Endodermal cell (in vitro differentiated cells): ENCODE measurements around the gene LRMDA. TPM values are rescaled to one million over a fixed set of nuclear protein-coding genes. Genes with fewer than 3 reads are reported as not detected.

Experiments used
- DNase-seq: peaks from one replicate; pipeline ENCODE4 v3.0.0-alpha.2; 2017
- H3K27ac ChIP-seq: 2 replicates; pipeline ENCODE4 v1.5.1; 2013; ENCODE audit warnings: mild to moderate bottlenecking, low read depth, low read length, moderate library complexity
- H3K27me3 ChIP-seq: 2 replicates; pipeline ENCODE4 v1.6.1; 2013; ENCODE audit warnings: mild to moderate bottlenecking, low read length, moderate library complexity; ENCODE audit not compliant: insufficient read depth, control insufficient read depth, poor library complexity, severe bottlenecking
- H3K36me3 ChIP-seq: 2 replicates; pipeline ENCODE4 v1.7.0; 2013; ENCODE audit warnings: mild to moderate bottlenecking, low read length, moderate library complexity; ENCODE audit not compliant: control insufficient read depth, insufficient read depth
- H3K4me1 ChIP-seq: one replicate; pipeline ENCODE4 v1.7.0; 2013; ENCODE audit warnings: low read length; ENCODE audit not compliant: control insufficient read depth, insufficient read depth
- H3K4me3 ChIP-seq: 2 replicates; pipeline ENCODE4 v1.5.1; 2013; ENCODE audit warnings: mild to moderate bottlenecking, low read length, moderate library complexity
- H3K9ac ChIP-seq: 2 replicates; pipeline ENCODE4 v1.6.1; 2013; ENCODE audit warnings: mild to moderate bottlenecking, low read length, moderate library complexity; ENCODE audit not compliant: poor library complexity, severe bottlenecking; ENCODE audit errors: extremely low read depth
- H3K9me3 ChIP-seq: 2 replicates; pipeline ENCODE4 v1.6.1; 2013; ENCODE audit warnings: mild to moderate bottlenecking, low read length, moderate library complexity; ENCODE audit not compliant: control insufficient read depth
- H3K27ac Mint-ChIP-seq: 2 replicates; pipeline ENCODE4 v1.8.0; 2020; ENCODE audit warnings: mixed read lengths
- H3K27me3 Mint-ChIP-seq: 2 replicates; pipeline ENCODE4 v1.8.0; 2021; ENCODE audit warnings: mild to moderate bottlenecking, mixed read lengths; ENCODE audit not compliant: insufficient read depth
- H3K36me3 Mint-ChIP-seq: 2 replicates; pipeline ENCODE4 v1.8.0; 2020; ENCODE audit warnings: low read depth, mixed read lengths
- H3K4me1 Mint-ChIP-seq: 2 replicates; pipeline ENCODE4 v1.8.0; 2020; ENCODE audit warnings: mixed read lengths
- H3K4me3 Mint-ChIP-seq: 2 replicates; pipeline ENCODE4 v1.8.0; 2020; ENCODE audit warnings: mild to moderate bottlenecking, moderate library complexity, mixed read lengths
- H3K9me3 Mint-ChIP-seq: 2 replicates; pipeline ENCODE4 v1.8.0; 2020; ENCODE audit warnings: mild to moderate bottlenecking, mixed read lengths
- WGBS, 2 experiments: methylation state at CpG; one replicate each; pipeline versions ENCODE4 v1.1.5 to v1.1.7; 2013; ENCODE audit warnings: missing lambda C conversion rate in 2 of 2, mixed read lengths in 1 of 2; ENCODE audit not compliant: insufficient coverage in 1 of 2, insufficient read length in 1 of 2; 5-methylcytosine and 5-hydroxymethylcytosine counted together
- total RNA-seq, 2 donors: library from RNA; stranded (reverse); fragmentation: NEBNext Ultra II Directional in 1 of 2; extraction: Animal tissue kit (Norgen Biotek cat#: 25700) in 1 of 2; gene quantifications; 2 replicates in 1 of 2; 3 replicates in 1 of 2; pipeline ENCODE4 v1.2.1, GENCODE V29; 2021
- TF ChIP-seq, protein P1 (sequence below): fragments of 200-600 bp; sonication (generic); conservative IDR thresholded peaks from 2 replicates; pipeline ENCODE4 v1.5.0; 2021; ENCODE audit warnings: antibody characterized with exemption, mild to moderate bottlenecking

Gene LRMDA
- total RNA-seq, 2 donors from 2014 or later = 1.7 to 5.1 TPM

DNA sequence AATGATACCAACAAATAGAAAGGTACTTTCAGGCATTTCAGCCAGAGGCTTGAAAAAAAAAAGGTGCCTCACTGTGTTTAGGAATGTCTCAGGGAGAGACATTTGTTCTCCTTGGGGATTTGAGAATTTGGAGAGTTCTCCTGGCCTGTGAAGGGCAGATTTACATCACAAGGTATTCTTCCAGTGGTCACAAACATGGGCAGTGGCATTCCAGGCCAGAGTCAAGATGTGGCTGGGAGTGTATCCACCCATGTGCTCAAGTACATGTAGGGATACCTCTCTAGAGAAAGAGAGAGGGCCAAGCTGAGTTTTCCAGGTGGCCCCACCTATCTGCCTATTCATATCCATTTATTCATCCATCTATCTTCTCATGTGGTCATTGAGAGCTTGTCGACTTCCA, 253.8 kb downstream of the LRMDA start:
- no peaks in the 10 kb centered on the region for H3K27me3 ChIP-seq
- no peaks in the 10 kb centered on the region for H3K9me3 ChIP-seq
- WGBS, 2 experiments = 83% methylated on average over 1 of the region's 1 CpG
- no peak overlapping the region for H3K4me3 Mint-ChIP-seq
- H3K4me1 ChIP-seq = no peaks in the 10 kb centered on the region
- no peak overlapping the region for H3K27ac ChIP-seq
- H3K4me3 ChIP-seq = no peak overlapping the region
- no peak for DNase-seq
- H3K36me3 Mint-ChIP-seq = no peaks in the 10 kb centered on the region
- H3K27ac Mint-ChIP-seq = no peak overlapping the region
- H3K27me3 Mint-ChIP-seq = no peaks in the 10 kb centered on the region
- TF ChIP-seq, protein P1, sequence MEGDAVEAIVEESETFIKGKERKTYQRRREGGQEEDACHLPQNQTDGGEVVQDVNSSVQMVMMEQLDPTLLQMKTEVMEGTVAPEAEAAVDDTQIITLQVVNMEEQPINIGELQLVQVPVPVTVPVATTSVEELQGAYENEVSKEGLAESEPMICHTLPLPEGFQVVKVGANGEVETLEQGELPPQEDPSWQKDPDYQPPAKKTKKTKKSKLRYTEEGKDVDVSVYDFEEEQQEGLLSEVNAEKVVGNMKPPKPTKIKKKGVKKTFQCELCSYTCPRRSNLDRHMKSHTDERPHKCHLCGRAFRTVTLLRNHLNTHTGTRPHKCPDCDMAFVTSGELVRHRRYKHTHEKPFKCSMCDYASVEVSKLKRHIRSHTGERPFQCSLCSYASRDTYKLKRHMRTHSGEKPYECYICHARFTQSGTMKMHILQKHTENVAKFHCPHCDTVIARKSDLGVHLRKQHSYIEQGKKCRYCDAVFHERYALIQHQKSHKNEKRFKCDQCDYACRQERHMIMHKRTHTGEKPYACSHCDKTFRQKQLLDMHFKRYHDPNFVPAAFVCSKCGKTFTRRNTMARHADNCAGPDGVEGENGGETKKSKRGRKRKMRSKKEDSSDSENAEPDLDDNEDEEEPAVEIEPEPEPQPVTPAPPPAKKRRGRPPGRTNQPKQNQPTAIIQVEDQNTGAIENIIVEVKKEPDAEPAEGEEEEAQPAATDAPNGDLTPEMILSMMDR = no peak
- no peaks in the 10 kb centered on the region for H3K9me3 Mint-ChIP-seq
- H3K9ac ChIP-seq = no peak overlapping the region
- no peaks in the 10 kb centered on the region for H3K36me3 ChIP-seq
- no peaks in the 10 kb centered on the region for H3K4me1 Mint-ChIP-seq

DNA sequence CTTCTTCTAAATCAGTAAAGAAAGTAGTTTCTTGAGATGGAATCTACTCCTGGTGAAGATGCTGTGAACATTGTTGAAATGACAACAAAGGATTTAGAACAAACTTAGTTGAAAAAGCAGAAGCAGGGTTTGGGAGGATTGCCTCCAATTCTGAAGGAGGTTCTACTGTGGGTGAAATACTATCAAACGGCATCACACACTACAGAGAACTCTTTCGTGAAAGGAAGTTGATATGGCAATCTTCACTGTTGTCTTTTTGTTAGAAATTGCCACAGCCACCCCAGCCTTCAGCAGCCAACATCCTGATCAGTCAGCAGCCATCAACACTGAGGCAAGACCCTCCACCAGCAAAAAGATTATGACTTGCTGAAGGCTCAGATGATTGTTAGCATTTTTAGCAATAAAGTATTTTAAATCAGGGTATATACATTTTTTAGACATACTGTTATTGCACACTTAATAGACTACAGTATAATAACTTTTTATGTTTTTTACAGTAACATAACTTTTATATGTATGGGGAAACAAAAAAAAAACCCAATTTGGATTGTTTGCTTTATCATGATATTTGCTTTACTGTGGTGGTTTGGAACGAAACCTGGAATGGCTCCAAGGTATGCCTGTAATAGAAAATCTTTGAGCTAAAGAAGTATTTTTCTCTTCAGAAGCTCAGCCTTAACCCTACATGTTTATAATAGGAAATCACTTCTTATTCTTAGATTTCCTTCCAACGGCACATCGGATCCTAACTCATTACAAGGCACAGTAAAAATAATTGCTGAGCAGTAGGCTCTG, 257.3 kb downstream of the LRMDA start:
- Histone ChIP-seq H3K9me3 (no peaks in the 10 kb centered on the region), H3K9ac (no peak overlapping the region), H3K4me3 (no peak overlapping the region), H3K27ac (no peak overlapping the region), H3K4me1 (no peaks in the 10 kb centered on the region), H3K36me3 (no peaks in the 10 kb centered on the region), H3K27me3 (no peaks in the 10 kb centered on the region)
- Mint-ChIP-seq H3K4me3 (no peak overlapping the region), H3K36me3 (no peaks in the 10 kb centered on the region), H3K4me1 (no peaks in the 10 kb centered on the region), H3K9me3 (no peaks in the 10 kb centered on the region), H3K27me3 (no peaks in the 10 kb centered on the region), H3K27ac (no peak overlapping the region)
- TF ChIP-seq, protein P1 = no peak
- no peak for DNase-seq
- 96% methylated on average over 3 to 5 of the region's 5 CpGs for WGBS, 2 experiments

DNA sequence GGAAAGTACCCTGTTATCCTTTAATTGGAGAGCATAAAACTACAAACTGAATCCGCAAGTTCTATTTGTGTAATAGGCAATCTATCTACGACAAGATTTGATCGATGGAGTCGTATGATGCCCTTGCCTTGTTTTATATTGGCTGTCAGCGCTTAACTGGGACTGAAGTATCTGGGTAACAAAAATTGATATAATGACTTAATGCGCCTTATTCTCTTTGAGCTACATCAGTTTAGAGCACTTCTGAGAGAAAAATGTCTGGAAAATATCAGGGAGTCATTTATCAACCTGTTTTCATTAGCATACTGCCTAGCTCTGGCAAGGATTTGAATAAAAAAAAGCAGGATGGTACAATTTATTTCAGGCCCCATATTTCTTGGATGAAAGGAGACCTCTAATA, 262.1 kb downstream of the LRMDA start:
- Histone ChIP-seq H3K27ac (no peak overlapping the region), H3K4me3 (no peak overlapping the region), H3K4me1 (no peaks in the 10 kb centered on the region), H3K36me3 (no peaks in the 10 kb centered on the region), H3K9me3 (no peaks in the 10 kb centered on the region), H3K9ac (no peak overlapping the region), H3K27me3 (no peaks in the 10 kb centered on the region)
- TF ChIP-seq, protein P1 = no peak
- no peak for DNase-seq
- 93 to 96% methylated on average over 6 of the region's 6 CpGs for WGBS, 2 experiments
- H3K27ac Mint-ChIP-seq = no peak overlapping the region
- H3K36me3 Mint-ChIP-seq = no peaks in the 10 kb centered on the region
- H3K27me3 Mint-ChIP-seq = no peaks in the 10 kb centered on the region
- no peak overlapping the region for H3K4me3 Mint-ChIP-seq
- H3K9me3 Mint-ChIP-seq = no peaks in the 10 kb centered on the region
- H3K4me1 Mint-ChIP-seq = no peaks in the 10 kb centered on the region
